ENCODE results near the gene MYOF. TPM values are rescaled to one million over a fixed set of nuclear protein-coding genes. Genes with fewer than 3 reads are reported as not detected.

Gene MYOF
- polyA plus RNA-seq, 3 donors, result 22.6 to 30.3 (median 29.4) TPM

DNA sequence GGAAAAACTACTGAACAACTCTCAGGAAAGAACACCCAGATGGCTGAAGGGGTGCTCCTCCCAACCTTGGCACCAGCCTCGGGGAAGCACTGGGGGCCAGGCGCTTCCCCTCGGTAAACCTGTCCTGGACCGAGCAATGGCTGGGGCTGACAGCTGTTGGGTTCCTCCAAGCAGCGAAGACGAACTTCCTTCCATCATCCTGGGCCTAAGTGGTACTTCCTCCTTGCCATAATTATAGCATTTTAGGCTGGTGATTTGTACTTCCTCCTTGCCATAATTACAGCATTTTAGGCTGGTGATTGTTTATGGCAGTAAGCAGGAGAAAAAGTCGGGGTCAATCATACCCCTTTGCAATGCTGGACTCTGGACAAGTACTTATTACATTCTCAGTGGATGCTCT is 69.3 kb downstream of the MYOF start:
- DNase-seq (ENCODE audit: extremely low read depth in 1 of 11, low read depth in 9 of 11, low spot score in 4 of 11), result no peak

GRCh38 chr10:93410697-93411348 is 71.3 kb downstream of the MYOF start:
- no peak for DNase-seq (ENCODE audit: extremely low read depth in 1 of 11, low read depth in 9 of 11, low spot score in 4 of 11)

GRCh38 chr10:93408783-93409182 is 73.4 kb downstream of the MYOF start:
- DNase-seq (ENCODE audit: extremely low read depth in 1 of 11, low read depth in 9 of 11, low spot score in 4 of 11), result no peak

GRCh38 chr10:93406364-93407145 is 75.6 kb downstream of the MYOF start:
- no peak for DNase-seq (ENCODE audit: extremely low read depth in 1 of 11, low read depth in 9 of 11, low spot score in 4 of 11)

GRCh38 chr10:93404048-93404354 is 78.1 kb downstream of the MYOF start:
- no peak for DNase-seq (ENCODE audit: extremely low read depth in 1 of 11, low read depth in 9 of 11, low spot score in 4 of 11)

GRCh38 chr10:93403152-93404047 is 78.7 kb downstream of the MYOF start:
- no peak for DNase-seq (ENCODE audit: extremely low read depth in 1 of 11, low read depth in 9 of 11, low spot score in 4 of 11)

- no peak for DNase-seq (ENCODE audit: extremely low read depth in 1 of 11, low read depth in 9 of 11, low spot score in 4 of 11)
Measured at GRCh38 chr10:93402192-93402591, 79.9 kb downstream of the MYOF start.

DNA sequence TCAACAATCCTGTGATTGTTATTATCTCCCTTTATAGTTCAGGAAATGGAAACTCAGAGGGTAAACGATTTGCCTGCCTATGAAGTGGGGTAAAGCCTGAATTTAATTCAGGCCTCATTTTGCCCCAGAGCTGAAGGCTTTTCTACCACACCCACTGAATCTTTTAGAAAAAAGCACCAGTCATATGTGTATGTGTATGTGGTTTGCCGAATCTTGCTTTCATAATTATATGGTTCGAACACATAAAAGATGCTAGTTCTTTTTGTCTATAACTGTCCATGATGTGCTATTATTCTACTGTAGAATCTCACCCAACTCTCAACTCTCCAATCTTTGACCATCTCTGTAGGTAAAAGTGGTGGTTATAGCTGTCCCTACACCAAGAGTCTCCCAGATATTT is 83.6 kb downstream of the MYOF start:
- no peak for DNase-seq (ENCODE audit: extremely low read depth in 1 of 11, low read depth in 9 of 11, low spot score in 4 of 11)

DNA sequence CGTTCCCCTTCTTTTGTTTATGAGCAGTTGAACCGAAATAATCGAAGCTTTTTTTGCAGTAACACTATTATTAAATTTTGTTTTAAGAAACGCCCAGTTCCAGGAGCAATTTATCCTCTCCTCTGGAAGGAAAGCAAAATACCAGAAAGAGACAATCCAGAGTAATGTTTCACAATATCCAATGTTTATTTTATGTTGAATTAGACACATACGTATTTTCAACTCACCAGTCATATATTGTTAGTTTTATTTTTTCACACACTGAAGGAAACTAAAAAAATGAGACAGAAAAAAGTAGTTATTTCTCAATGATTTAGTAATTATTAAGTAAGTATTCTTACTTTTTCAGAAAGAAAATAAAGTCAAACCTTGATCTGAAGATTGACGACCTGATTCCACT is 85.1 kb downstream of the MYOF start:
- no peak for DNase-seq (ENCODE audit: extremely low read depth in 1 of 11, low read depth in 9 of 11, low spot score in 4 of 11)

- no peak for DNase-seq (ENCODE audit: extremely low read depth in 1 of 11, low read depth in 9 of 11, low spot score in 4 of 11)
Measured at GRCh38 chr10:93393211-93393610, 88.9 kb downstream of the MYOF start.

- DNase-seq (ENCODE audit: extremely low read depth in 1 of 11, low read depth in 9 of 11, low spot score in 4 of 11), result no peak
Measured at GRCh38 chr10:93392121-93392520, 90.0 kb downstream of the MYOF start.

DNA sequence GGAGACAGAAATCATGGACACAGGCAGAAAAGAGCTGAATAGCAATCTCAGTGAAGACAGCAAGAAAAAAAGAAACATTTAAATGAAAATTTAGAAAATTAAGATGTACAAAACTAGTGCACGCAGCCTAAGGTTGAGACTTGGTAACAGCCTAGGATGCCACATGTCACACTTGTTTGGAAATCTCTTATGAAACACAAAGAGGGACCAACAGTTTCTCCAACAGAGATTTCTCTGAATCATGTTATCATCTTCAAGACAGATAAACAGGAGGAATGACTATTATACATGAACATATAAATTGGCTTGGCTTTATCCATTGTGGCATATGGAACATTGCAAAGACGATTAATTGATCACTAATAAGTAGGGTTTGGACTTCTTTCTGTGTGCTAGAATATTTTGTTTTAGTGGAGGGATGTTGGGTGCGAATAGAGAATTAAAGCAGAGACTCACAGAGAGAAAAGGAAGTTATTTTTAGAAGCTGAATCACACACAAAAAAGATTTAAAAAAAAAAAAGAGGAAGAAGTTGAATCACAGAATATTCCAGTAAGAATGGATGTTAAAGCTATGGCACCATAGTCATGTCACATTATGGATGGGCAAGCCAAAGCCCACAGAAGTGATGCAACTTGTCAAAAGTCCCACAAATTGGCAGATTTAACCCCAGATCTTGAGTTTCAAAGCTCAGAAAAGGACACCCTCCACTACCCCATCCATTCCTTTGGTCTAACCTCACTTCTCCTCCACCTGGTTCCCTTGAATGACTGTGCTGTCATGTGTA is 91.6 kb downstream of the MYOF start:
- no peak for DNase-seq (ENCODE audit: extremely low read depth in 1 of 11, low read depth in 9 of 11, low spot score in 4 of 11)

DNA sequence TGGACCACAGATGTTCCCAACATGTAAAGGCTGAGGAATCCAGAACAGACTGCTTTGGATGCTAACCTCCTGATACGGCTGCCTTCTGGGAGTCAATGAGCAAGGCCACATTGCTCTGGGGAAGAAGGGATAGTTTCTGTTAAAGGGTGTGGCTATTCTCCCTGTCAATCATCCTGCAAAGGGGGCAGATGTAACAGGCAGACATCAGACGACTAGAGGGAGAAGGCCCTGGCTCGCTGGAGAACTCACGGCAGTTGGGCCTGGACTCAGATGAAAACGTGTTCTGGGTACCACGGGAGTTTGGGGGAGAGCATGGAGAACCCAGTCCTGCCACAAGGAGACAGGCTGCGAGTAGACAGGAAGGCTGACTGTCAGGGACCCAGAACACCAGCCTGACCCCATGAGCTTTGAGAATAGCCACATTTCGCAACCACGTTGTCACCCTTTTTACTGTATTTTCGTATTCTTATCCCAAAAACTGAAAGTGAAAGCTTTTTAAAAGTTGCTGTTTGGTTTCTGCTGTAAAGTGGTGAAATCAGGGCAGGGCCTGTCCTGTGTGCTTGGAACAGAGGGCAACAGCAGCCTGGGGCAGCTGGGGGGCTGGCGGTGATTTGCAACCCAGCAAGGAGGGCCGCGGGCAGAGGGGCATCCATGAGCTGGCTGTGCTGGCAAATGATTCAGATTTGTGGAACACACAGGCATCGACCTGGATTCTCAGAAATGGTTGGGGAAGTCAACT is 95.3 kb downstream of the MYOF start:
- no peak for DNase-seq (ENCODE audit: extremely low read depth in 1 of 11, low read depth in 9 of 11, low spot score in 4 of 11)

DNA sequence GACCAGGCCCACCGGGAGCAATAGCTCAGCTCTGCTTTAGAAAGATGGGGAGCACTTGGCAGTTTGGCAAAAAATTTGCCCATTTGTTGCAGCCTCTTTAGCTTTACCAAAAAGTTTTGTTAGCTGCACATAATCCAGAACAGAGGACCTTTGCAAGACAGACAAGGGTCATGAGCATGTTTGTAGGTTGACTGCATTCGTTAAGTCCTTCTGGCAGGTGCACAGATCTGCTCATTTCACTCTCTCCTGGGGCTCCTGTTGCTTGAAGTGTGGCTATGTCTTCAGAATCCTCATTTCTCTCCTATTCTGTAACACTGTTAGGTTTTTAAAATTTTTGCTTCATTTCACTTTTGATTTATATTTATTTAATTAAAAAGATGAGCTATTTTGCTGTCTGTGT is 96.8 kb downstream of the MYOF start:
- DNase-seq (ENCODE audit: extremely low read depth in 1 of 11, low read depth in 9 of 11, low spot score in 4 of 11), result no peak

DNA sequence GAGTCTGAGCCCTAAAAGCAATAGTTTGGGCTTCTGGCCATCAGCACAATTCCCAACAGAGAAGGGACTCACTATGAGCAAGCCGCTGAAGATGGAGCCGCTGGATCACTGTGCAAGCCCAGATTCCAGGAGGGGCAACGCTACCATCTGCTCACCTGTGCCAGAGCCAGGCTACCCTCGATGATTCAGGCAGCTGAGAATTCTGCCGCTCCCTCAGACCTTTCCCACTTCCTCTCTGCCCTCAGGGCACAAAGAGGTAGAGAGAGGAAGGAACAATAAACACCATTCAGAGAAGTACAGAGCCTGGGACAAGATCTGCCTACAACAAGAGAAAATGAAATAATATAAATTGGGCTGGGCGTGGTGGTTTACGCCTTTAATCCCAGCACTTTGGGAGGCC is 98.1 kb downstream of the MYOF start:
- no peak for DNase-seq (ENCODE audit: extremely low read depth in 1 of 11, low read depth in 9 of 11, low spot score in 4 of 11)

DNA sequence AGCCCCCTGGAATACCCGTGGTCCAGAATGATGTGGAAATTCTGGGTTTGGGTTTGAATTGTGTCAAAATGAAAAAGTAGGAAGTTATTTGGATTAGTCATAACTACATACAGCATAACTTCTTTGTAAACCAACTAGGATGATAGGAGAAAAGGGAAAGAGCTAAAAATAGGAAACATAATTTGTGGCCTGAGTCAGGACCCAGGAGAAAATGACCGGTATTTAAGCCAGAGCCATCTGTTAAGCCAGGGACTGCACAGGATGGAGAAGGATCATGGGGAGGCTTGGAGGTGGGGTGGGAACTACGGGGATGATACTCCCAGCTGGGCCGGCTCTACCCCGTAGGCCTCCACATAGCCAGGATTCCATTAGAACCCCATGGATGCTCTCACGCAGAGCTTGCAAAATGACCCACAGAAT is 98.6 kb downstream of the MYOF start:
- DNase-seq (ENCODE audit: extremely low read depth in 1 of 11, low read depth in 9 of 11, low spot score in 4 of 11), result no peak

- no peak for DNase-seq (ENCODE audit: extremely low read depth in 1 of 11, low read depth in 9 of 11, low spot score in 4 of 11)
Measured at GRCh38 chr10:93379731-93380575, 102.2 kb downstream of the MYOF start.

Data from renal cortex interstitium (tissue), 11 donors.